Measurements from ENCODE around the gene DICER1. TPM values are rescaled to one million over a fixed set of nuclear protein-coding genes. Genes with fewer than 3 reads are reported as not detected.
A peak's percentile ranks its signal among the peaks of the same experiment; 100 is the strongest.

DICER1 gene
- total and polyA plus RNA-seq, 7 donors = 7.2 to 41.5 (median 30.7) TPM

DNA sequence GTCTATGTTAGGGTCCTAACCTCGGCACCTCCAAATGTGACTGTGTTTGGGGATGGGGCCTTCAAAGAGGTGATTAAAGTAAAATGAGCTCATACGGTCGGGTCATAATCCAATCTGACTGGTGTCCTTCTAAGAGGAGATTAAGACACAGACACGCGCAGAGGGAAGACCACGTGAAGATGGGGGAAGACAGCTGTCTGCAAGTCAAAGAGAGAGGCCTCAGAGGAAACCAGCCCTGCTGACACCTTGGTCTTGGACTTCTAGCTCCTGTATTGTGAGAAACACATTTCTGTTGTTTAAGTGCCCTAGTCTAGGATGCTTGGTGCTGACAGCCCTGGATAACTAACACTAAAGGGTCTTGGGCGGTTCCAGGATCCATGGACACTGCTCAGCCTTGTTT, 109.6 kb downstream of the DICER1 start:
- H3K27me3 ChIP-seq (ENCODE audit: insufficient read depth in 3 of 3, low read length in 2 of 3) = peaks cover 0 to 1% (median 0%) of the 10 kb centered on the region in 3 donors

GRCh38 chr14:95046711-95047681, 110.3 kb downstream of the DICER1 start:
- no peak for DNase-seq
- Histone ChIP-seq H3K36me3 (ENCODE audit: insufficient read depth in 1 of 2, low read depth in 1 of 2) (no peaks in the 10 kb centered on the region), H3K4me1 (no peaks in the 10 kb centered on the region), H3K9me3 (no peaks in the 10 kb centered on the region), H3K4me3 (no peak overlapping the region), H3K27me3 (ENCODE audit: insufficient read depth in 3 of 3, low read length in 2 of 3) (peaks cover 0 to 1% (median 0%) of the 10 kb centered on the region in 3 donors), H3K27ac (no peak overlapping the region)
- ATAC-seq = peak; percentile 74 to 90 (median 78)
- TF ChIP-seq, protein P1, sequence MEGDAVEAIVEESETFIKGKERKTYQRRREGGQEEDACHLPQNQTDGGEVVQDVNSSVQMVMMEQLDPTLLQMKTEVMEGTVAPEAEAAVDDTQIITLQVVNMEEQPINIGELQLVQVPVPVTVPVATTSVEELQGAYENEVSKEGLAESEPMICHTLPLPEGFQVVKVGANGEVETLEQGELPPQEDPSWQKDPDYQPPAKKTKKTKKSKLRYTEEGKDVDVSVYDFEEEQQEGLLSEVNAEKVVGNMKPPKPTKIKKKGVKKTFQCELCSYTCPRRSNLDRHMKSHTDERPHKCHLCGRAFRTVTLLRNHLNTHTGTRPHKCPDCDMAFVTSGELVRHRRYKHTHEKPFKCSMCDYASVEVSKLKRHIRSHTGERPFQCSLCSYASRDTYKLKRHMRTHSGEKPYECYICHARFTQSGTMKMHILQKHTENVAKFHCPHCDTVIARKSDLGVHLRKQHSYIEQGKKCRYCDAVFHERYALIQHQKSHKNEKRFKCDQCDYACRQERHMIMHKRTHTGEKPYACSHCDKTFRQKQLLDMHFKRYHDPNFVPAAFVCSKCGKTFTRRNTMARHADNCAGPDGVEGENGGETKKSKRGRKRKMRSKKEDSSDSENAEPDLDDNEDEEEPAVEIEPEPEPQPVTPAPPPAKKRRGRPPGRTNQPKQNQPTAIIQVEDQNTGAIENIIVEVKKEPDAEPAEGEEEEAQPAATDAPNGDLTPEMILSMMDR (IDR thresholded peaks at IDR 0.05) = no peak
- WGBS, 3 donors = 40 to 48% (median 41%) methylated on average over 28 of the region's 28 CpGs
- intact Hi-C loops (cut with DNase I) = no loop called here

More for the DNA sequence above, 109.6 kb downstream of the DICER1 start:
- TF ChIP-seq, protein P1 (IDR thresholded peaks at IDR 0.05) = no peak
- no peaks in the 10 kb centered on the region for H3K4me1 ChIP-seq
- DNase-seq (no peak), ATAC-seq (no peak)
- WGBS, 3 donors = 90 to 93% (median 90%) methylated on average over 7 of the region's 7 CpGs
- H3K36me3 ChIP-seq (ENCODE audit: insufficient read depth in 1 of 2, low read depth in 1 of 2) = no peaks in the 10 kb centered on the region
- no peaks in the 10 kb centered on the region for H3K9me3 ChIP-seq
- no peak overlapping the region for H3K4me3 ChIP-seq
- intact Hi-C loops (cut with DNase I) = no loop called here
- no peak overlapping the region for H3K27ac ChIP-seq

- DNase-seq (no peak), ATAC-seq (no peak)
- intact Hi-C loops (cut with DNase I) = no loop called here
- Histone ChIP-seq H3K4me3 (no peak overlapping the region), H3K9me3 (no peaks in the 10 kb centered on the region), H3K36me3 (ENCODE audit: insufficient read depth in 1 of 2, low read depth in 1 of 2) (no peaks in the 10 kb centered on the region), H3K4me1 (no peaks in the 10 kb centered on the region), H3K27ac (no peak overlapping the region), H3K27me3 (ENCODE audit: insufficient read depth in 3 of 3, low read length in 2 of 3) (peaks cover 0 to 3% (median 0%) of the 10 kb centered on the region in 3 donors)
- TF ChIP-seq, protein P1 (IDR thresholded peaks at IDR 0.05) = no peak
- 88 to 92% (median 90%) methylated on average over 15 of the region's 15 CpGs for WGBS, 3 donors
Measured at GRCh38 chr14:95045836-95046430, 111.4 kb downstream of the DICER1 start.

GRCh38 chr14:95045106-95045701, 112.1 kb downstream of the DICER1 start:
- Histone ChIP-seq H3K27ac (no peak overlapping the region), H3K9me3 (no peaks in the 10 kb centered on the region), H3K36me3 (ENCODE audit: insufficient read depth in 1 of 2, low read depth in 1 of 2) (no peaks in the 10 kb centered on the region), H3K27me3 (ENCODE audit: insufficient read depth in 3 of 3, low read length in 2 of 3) (peaks cover 0 to 2% (median 0%) of the 10 kb centered on the region in 3 donors), H3K4me3 (no peak overlapping the region), H3K4me1 (no peaks in the 10 kb centered on the region)
- DNase-seq (no peak), ATAC-seq (no peak)
- TF ChIP-seq, protein P1 (IDR thresholded peaks at IDR 0.05) = no peak
- 80 to 81% (median 81%) methylated on average over 13 of the region's 13 CpGs for WGBS, 3 donors
- intact Hi-C loops (cut with DNase I) = no loop called here

Data from psoas muscle (tissue), 8 donors.